Testis (tissue), 3 donors: ENCODE results near the gene KRT7. TPM values are rescaled to one million over a fixed set of nuclear protein-coding genes. Genes with fewer than 3 reads are reported as not detected.
"Not testable (repeated sequence)": the region's sequence is repeated elsewhere in the genome, so short reads cannot be mapped to it uniquely, and the experiment has no call there.

Source experiments
- DNase-seq: peaks from one replicate; pipeline ENCODE4 v3.0.0-alpha.2; 2019
- H3K27ac ChIP-seq, 2 donors: fragments of 200-600 bp; sonication (generic); one replicate each; pipeline ENCODE4 v1.5.1; 2019
- H3K27me3 ChIP-seq: fragments of 200-600 bp; sonication (generic); one replicate; pipeline ENCODE4 v1.5.1; 2019
- H3K36me3 ChIP-seq: fragments of 200-600 bp; sonication (generic); one replicate; pipeline ENCODE4 v1.5.1; 2017; ENCODE audit warnings: low read depth; ENCODE audit errors: missing control alignments
- H3K4me1 ChIP-seq: fragments of 200-600 bp; sonication (generic); one replicate; pipeline ENCODE4 v1.5.1; 2019
- H3K4me3 ChIP-seq, 2 donors: fragments of 200-600 bp; sonication (generic); one replicate each; pipeline ENCODE4 v1.5.1; 2017 to 2019
- H3K9me3 ChIP-seq: fragments of 200-600 bp; sonication (generic); one replicate; pipeline ENCODE4 v1.5.1; 2017
- CTCF ChIP-seq, 3 experiments: fragments of 450-650 bp in 2 of 3; fragments of 200-600 bp in 1 of 3; sonication (generic) in 1 of 3; IDR thresholded peaks; one replicate each; pipeline ENCODE4 v1.5.1; 2016 to 2019; ENCODE audit warnings: antibody characterized with exemption in 3 of 3, mild to moderate bottlenecking in 2 of 3, moderate library complexity in 1 of 3
- POLR2A ChIP-seq: fragments of 450-650 bp; IDR thresholded peaks from one replicate; pipeline ENCODE4 v1.6.1; 2017; ENCODE audit warnings: antibody characterized with exemption, mild to moderate bottlenecking, moderate library complexity
- WGBS, 2 donors: methylation state at CpG; one replicate each; pipeline ENCODE4 v1.1.5; 2018; 5-methylcytosine and 5-hydroxymethylcytosine counted together
- intact Hi-C: fragments of 100-400 bp; cut with DNase I; formaldehyde crosslinking; loops from one replicate; pipeline ENCODE4 v1.15.1; 2023; ENCODE audit warnings: low total_unique reads
- polyA plus RNA-seq: library from polyadenylated mRNA; stranded (reverse); fragments of 350-450 nt; fragmentation: Illumina TruSeq; extraction: RNeasy Lipid Tissue Mini Kit (QIAGEN cat#74804); gene quantifications from one replicate; pipeline ENCODE4 v1.2.3, GENCODE V29; 2014; ENCODE audit warnings: low read depth, low replicate concordance; ENCODE audit not compliant: insufficient read depth
- total RNA-seq, 2 donors: library from RNA; depleted of rRNA; stranded (reverse); fragments of >200 nt; gene quantifications; one replicate each; pipeline ENCODE4 v1.2.3, GENCODE V29; 2016

The KRT7 gene
- total and polyA plus RNA-seq, 3 donors from 2014 or later = 3.3 to 19.3 (median 6.9) TPM

GRCh38 chr12:52249511-52250047 is 16.5 kb downstream of the KRT7 start:
- TF ChIP-seq POLR2A (no peak), CTCF (IDR thresholded peaks at IDR 0.05) (no peak)
- intact Hi-C loops = no loop called here
- DNase-seq = no peak
- Histone ChIP-seq H3K36me3 (no peaks in the 10 kb centered on the region), H3K4me1 (no peaks in the 10 kb centered on the region), H3K27me3 (no peaks in the 10 kb centered on the region), H3K9me3 (no peaks in the 10 kb centered on the region), H3K27ac (no peak overlapping the region), H3K4me3 (no peak overlapping the region)
- WGBS, 2 donors = 55 to 81% methylated on average over 1 to 2 of the region's 2 CpGs

GRCh38 chr12:52250048-52250990 is 17.3 kb downstream of the KRT7 start:
- no peak overlapping the region for H3K4me3 ChIP-seq
- H3K27ac ChIP-seq = no peak overlapping the region
- 31 to 48% methylated on average over 16 to 52 of the region's 52 CpGs for WGBS, 2 donors
- H3K27me3 ChIP-seq = no peaks in the 10 kb centered on the region
- no peaks in the 10 kb centered on the region for H3K9me3 ChIP-seq
- no peaks in the 10 kb centered on the region for H3K4me1 ChIP-seq
- H3K36me3 ChIP-seq = no peaks in the 10 kb centered on the region
- no peak for DNase-seq
- intact Hi-C loops = no loop called here
- no peak for TF ChIP-seq CTCF (IDR thresholded peaks at IDR 0.05)

- intact Hi-C loops = no loop called here
- H3K27ac ChIP-seq = no peak overlapping the region
- H3K36me3 ChIP-seq = no peaks in the 10 kb centered on the region
Observed at GRCh38 chr12:52251367-52252051, 18.5 kb downstream of the KRT7 start.

GRCh38 chr12:52252175-52252615 is 19.2 kb downstream of the KRT7 start:
- intact Hi-C loops, H3K27ac ChIP-seq, H3K4me3 ChIP-seq, H3K4me1 ChIP-seq, H3K36me3 ChIP-seq, DNase-seq, H3K27me3 ChIP-seq, H3K9me3 ChIP-seq: not testable (repeated sequence)
- 92 to 100% methylated on average over 2 to 8 of the region's 8 CpGs for WGBS, 2 donors

More at GRCh38 chr12:52251367-52252051, 18.5 kb downstream of the KRT7 start:
- Histone ChIP-seq H3K9me3 (no peaks in the 10 kb centered on the region), H3K4me1 (no peaks in the 10 kb centered on the region), H3K4me3 (no peak overlapping the region), H3K27me3 (no peaks in the 10 kb centered on the region)
- TF ChIP-seq CTCF (IDR thresholded peaks at IDR 0.05) (no peak), POLR2A (no peak)
- no peak for DNase-seq
- 82 to 84% methylated on average over 9 of the region's 9 CpGs for WGBS, 2 donors

- 95 to 99% methylated on average over 11 of the region's 11 CpGs for WGBS, 2 donors
- Histone ChIP-seq H3K27ac (no peak overlapping the region), H3K4me1 (no peaks in the 10 kb centered on the region), H3K27me3 (no peaks in the 10 kb centered on the region), H3K4me3 (no peak overlapping the region), H3K36me3 (no peaks in the 10 kb centered on the region), H3K9me3 (no peaks in the 10 kb centered on the region)
- intact Hi-C loops = no loop called here
- TF ChIP-seq POLR2A = no peak
- TF ChIP-seq CTCF (IDR thresholded peaks at IDR 0.05) = no peak
- no peak for DNase-seq
Observed at GRCh38 chr12:52252728-52253343, 19.8 kb downstream of the KRT7 start.
